Hypothalamus (tissue), 51 donors: Measurements from ENCODE around the gene HMMR.
"Not testable (repeated sequence)": the region's sequence is repeated elsewhere in the genome, so short reads cannot be mapped to it uniquely, and the experiment has no call there.

Experiments used
- DNase-seq, 51 donors: peaks; one replicate each; lab custom pipeline; 2025; lab: John Stamatoyannopoulos, UW

The HMMR gene

DNA sequence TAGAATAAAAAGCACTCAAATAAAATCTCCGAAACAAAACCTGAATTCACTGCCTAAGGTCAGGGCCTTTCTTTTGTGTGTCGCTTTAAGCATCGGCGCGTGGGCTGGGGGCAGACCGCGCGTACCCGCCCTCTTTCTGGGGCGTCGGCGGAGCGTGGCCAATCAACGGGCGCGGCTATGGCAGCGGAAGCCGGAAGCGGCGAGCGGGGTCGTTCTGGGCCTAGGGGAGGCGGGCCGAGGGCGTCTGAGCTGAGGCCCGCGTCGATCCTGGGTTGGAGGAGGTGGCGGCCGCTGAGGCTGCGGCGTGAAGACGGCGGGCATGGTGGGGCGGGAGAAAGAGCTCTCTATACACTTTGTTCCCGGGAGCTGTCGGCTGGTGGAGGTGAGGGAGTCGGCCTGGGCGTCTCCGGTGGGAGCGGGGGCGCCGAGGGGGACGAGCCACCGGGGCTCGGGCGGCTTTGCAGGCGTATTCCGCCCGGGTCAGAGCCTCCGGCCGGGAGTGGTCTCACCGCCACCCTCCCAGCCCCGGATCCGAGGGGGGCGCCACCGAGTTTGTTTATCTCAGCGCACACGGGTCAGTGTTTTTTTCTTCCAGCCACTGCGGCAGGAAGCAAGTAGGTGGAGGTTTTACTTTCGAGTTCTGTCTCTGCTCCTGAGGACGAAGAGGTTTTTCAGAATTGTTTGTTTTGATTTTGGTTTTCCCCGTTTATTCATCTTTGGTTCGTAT lies 45.1 kb downstream of the HMMR start, which contains the start of gene MAT2B:
MAT2B (plus strand) TSS at position 252 of the 727 bp plus-strand sequence; CDS start at position 320, 68 bp downstream.
- peak; percentile 68 to 97 (median 91) for DNase-seq

DNA sequence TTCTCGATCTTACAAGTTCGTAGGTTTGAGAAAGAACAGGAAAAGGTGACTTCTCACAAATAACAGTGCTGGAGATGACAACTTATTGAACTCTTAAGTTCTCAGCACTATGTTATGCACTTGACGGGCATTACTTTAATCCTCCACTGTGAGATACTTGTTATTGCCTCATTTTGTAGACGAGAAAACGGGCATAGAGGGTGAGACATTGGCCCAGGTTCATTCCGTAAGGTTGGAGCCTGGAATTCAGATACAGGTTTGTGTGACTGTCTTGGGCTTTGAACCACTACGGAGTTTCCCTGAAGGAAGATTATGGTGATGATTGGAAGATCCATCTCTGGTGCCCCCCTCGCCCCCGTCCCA lies 45.6 kb downstream of the HMMR start:
- peak in 4 of 51 donors; percentile 2 to 9 (median 2) for DNase-seq

DNA sequence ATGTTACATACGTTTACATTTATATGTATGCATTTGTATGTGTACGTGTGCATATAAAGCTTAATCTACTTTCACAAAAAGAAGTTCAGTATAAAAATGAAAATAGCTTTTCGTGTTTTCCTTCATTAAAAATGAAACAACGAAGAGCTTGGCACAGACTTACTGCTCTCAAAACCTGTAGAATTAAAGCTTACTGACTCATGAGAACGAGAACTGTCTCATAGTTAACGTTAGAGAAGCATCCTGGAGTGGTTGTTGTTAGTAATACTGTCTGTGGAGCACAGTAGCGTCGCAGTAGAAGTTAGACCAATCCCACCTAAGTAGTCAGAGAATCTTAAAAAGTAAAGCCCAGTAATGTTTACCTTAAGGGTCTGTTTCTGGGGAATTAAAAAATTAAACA lies 46.3 kb downstream of the HMMR start:
- DNase-seq = no peak

DNA sequence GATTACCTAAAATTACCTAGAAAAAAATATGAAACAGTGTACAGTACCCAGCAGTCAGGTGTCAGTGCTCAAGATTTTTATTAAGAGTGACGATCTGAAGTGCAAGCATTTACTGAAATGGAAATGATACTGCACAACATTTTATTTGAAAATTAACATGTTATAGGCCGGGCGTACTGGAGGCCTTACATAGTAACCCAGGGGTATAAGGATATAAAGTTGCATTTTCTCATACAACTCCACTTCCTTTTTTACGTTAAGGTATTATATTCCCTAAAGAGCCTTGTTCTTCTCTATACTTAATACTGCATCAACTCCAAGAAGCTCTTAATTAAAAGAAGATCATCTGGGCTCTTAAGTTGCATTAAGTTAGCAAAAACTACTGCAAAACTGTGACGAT lies 48.3 kb downstream of the HMMR start:
- DNase-seq = no peak

DNA sequence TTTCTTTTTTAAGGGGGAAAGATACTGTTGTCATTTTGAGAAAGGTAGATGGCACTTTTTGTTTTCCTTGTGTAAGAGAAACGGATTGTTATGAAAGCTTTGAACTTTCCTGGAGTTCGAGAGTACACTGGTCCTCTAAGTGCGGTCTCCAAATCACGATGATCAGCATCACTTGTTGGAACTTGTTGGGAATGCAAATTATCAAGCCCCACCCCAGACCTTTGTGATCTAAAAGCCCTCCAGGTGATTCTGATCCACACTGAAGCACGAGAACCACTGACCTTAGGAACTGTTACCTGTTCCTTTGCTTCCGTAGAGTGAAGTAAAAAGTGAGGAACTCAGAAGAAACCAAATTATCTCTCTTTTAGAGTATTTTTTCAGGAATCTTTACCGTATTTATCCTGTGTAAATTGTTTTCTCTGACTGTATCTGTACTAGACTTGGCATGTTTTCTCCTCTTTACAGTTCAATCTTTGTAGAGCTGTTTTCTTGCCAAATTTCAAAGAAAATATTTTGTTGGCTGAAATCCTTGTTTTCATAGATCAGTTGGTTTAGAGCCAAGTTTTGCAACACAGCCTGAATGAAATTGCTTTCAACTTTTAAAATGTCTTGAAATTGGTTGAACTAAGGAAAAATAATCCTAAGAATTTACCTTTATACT lies 49.0 kb downstream of the HMMR start:
- peak in 4 of 51 donors; percentile 2 to 11 (median 7) for DNase-seq

DNA sequence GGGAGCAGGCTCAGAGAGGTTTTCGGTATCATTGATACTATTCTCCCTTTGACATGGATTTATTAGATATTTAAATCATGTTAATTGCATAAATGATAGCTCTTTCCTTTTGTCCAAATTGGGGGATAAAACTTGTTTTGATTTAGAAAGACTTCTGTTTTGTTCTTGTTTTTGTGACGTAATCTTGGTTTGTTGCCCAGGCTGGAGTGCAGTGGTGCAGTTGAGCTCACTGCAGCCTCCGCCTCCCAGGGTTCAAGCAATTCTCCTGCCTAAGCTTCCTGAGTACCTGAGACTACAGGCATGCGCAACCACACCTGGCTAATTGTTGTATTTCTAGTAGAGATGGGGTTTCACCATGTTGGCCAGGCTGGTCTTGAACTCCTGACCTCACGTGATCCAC lies 52.1 kb downstream of the HMMR start:
- peak in 5 of 51 donors; percentile 5 to 22 (median 9) for DNase-seq

DNA sequence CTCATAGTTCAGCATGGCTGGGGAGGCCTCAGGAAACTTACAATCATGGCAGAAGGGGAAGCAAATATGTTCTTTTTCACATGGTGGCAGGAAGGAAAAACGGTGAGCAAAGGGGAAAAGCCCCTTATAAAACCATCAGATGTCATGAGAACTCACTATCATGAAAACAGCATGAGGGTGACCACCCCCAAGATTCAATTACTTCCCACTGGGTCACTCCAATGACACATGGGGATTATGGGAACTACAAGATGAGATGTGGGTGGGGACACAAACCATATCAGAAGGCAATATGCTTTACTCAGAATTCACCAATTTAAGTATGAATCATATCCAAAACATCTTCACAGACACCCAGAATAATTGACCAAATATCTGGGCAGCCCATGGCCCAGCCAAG lies 64.7 kb downstream of the HMMR start:
- no peak for DNase-seq

DNA sequence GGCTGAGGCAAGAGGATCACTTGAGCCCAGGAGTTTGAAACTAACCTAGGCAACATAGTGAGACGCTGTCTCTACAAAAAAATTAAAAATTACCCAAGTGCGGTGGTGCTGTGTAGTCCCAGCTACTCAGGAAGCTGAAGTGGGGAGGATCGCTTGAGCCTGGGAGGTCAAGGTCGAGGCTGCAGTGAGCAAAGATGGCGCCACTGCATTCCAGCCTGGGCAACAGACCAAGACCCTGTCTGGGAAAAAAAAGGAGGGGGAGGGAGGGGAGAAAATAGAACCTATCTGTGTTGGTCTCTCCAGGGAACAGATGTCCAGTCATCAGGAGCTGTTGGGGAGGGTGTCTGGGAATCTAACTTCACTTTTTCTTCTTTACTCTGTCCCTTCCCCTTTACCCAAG lies 69.3 kb downstream of the HMMR start:
- no peak for DNase-seq

DNA sequence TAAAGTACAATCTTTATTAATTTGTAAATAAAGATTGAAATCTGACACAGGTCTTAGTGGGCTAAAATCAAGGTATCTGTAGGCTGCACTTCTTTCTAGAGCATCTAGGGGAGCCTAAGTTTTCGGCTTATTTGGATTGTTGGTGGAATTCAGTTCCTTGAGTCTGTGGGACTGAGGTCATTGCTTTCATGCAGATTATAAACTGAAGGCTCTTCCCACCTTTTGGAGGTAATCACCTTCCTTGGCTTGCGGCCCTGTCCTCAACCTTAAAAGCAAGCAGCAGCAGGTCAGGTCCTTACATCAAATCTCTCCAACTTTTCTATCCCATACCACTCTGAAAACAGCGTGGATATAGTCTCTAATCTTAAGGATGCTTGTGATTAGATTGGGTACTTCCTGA lies 70.8 kb downstream of the HMMR start:
- no peak for DNase-seq

DNA sequence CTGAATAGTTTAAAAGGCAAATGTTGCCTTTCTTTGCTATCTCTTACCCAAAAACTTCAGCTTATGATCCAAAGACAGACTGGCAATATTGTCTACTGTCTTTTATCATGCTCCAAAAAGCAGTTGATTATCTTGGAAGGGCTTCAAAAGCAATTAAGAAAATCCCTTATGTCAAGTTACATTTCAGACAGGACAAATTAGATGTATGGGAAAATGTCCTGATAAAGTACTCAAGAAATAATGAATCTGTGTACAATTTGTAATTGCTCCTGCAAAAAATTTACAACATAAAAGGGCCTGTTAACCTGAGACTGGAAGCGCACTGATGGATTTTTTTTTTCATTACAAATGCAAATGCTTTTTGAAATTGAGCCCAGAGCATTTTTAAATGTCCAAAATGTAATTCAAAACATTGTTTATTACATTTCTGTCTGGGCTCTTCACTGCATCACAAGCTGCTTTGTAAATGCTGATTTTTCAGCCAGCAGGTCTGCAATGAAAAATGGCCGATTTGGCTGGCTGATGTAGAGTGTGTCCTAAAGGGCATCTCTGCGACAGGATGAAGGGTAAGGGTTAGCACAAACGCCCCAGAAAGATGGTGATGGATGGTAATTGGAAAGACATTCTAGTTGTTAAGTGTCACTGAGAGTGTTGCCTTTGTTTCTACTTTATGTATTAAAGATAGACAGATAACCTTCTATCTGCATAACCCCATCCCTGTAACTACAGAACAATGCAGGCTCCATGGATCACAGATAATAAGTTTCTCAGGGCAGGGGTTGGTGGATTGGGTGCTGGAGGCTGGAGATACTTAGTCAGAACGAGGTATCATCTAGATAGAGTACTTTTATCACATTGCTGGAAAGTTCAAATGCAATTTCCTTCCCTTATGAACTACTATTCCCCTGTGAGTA lies 72.0 kb downstream of the HMMR start:
- DNase-seq = no peak

DNA sequence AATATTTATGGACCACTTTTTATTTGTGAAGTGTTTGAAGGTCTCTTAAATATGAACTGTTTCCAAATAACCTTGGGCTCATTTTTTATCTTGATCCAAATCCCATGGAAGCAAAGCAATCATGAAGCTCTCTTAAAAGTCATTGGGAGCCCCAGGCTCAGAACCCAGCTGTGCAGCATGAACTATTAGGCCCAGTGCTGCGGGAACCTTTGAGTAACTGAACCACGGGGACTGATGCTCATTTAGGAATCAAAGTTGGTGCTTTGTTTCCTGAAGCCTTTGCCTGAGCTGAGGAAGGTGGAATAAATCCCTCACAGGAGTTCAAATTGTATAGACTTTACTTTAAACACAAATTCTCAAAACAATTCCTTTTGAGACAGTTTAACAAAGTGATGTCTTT lies 72.8 kb downstream of the HMMR start:
- no peak for DNase-seq

DNA sequence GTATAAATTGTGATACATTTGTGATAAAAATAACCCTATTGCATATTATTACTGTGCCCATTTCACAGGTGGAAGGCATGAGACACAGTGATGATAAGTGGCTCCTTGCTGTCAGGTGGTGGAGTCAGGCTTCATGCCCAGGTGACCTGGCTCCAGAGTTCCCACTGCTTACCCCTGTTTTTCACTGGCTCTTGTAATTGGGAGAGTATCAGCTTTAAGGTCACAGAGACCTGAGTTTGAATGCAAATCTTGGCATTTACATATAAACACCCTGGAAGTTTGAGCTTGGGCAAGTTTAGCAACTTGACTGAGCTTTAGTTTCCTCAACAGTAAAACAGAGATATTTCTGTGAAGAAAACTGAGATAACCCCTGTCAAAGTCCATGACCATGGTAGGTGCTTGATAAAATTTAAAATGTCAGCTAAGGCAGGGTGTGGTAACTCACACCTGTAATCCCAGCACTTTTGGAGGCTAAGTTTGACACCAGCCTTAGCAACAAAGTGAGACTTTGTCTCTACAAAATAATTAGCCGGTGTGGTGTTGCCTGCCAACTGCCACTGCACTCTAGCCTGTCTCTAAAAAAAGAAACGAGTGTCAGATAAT lies 74.2 kb downstream of the HMMR start:
- DNase-seq = no peak

DNA sequence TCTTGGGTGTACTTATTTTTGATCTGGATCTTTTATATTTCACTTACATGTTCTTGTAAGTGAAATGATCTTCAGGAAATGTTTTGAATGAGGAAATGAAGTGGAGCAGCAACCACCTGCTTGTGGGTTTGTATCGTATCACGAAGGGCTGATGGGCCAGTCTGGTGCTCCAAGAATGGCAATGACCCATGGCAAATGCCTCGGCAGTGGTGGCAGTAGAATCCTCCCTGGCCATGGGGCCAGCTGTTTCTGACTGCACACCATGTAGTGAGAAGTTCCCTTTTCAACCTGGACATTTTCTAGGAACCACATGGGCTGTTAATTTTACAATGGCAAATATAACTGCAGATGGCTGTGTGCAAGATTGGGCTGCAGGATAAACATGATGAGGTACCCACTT lies 74.9 kb downstream of the HMMR start:
- no peak for DNase-seq

DNA sequence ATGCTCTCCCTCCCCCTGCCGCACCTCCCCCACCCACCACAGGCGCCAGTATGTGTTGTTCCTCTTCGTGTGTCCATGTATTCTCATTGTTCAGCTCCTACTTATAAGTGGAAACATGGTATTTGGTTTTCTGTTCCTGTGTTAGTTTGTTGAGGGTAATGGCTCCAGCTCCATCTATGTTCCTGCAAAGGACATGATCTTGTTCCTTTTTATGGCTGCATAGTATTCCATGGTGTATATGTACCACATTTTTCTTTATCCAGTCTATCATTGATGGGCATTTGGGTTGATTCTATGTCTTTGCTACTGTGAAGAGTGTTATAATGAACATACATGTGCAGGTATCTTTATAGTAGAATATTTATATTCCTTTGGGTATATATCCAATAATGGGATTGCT lies 76.0 kb downstream of the HMMR start:
- not testable (repeated sequence) for DNase-seq

DNA sequence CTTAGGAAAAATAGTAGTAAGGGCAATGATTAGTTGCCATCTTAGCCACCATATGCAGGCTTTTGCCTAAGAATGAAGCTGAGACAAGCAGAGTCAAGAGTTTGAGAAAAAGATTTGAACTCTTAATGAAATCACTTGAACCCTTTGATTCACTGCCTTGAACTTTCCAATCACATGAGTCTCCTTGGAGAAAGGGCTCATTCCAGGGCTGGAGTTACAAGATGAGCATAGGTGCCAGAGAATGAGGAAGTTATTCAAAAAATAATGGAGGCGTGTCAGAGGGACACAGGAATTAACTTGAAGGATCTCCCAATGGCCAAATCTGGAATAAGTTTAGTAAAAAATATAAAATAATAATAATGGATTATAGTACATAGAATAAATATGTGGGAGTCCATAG lies 80.3 kb downstream of the HMMR start:
- no peak for DNase-seq
